Measurements from ENCODE around the gene SYNGR3.

SYNGR3 gene

GRCh38 chr16:1984347-1985225 lies 5.2 kb upstream of the SYNGR3 start:
- Histone ChIP-seq H3K27ac (ENCODE audit: low read depth in 2 of 2, low read length in 2 of 2) (peak overlapping the region; percentile 96 to 98), H3K4me3 (ENCODE audit: low read length in 2 of 2) (peak overlapping the region; percentile 68 to 76), H3K27me3 (ENCODE audit: control insufficient read depth in 2 of 2, insufficient read depth in 2 of 2, low read length in 2 of 2) (peaks cover 10 to 26% of the 10 kb centered on the region in 2 donors), H3K9me3 (ENCODE audit: control insufficient read depth in 2 of 2, low read length in 2 of 2) (no peaks in the 10 kb centered on the region), H3K36me3 (ENCODE audit: control insufficient read depth in 2 of 2, insufficient read depth in 2 of 2, low read length in 2 of 2) (peaks cover 14 to 16% of the 10 kb centered on the region in 2 donors), H3K4me1 (ENCODE audit: control insufficient read depth in 2 of 2, insufficient read depth in 2 of 2, low read length in 2 of 2) (peaks cover 56 to 69% of the 10 kb centered on the region in 2 donors), H3K9ac (ENCODE audit: low read depth in 1 of 2, low read length in 2 of 2) (peak overlapping the region; percentile 79 to 86)

- peaks cover 14 to 16% of the 10 kb centered on the region in 2 donors for H3K36me3 ChIP-seq (ENCODE audit: control insufficient read depth in 2 of 2, insufficient read depth in 2 of 2, low read length in 2 of 2)
- H3K9me3 ChIP-seq (ENCODE audit: control insufficient read depth in 2 of 2, low read length in 2 of 2) = no peaks in the 10 kb centered on the region
- peak overlapping the region; percentile 79 to 86 for H3K9ac ChIP-seq (ENCODE audit: low read depth in 1 of 2, low read length in 2 of 2)
- peak overlapping the region; percentile 96 to 98 for H3K27ac ChIP-seq (ENCODE audit: low read depth in 2 of 2, low read length in 2 of 2)
- H3K4me3 ChIP-seq (ENCODE audit: low read length in 2 of 2) = peak overlapping the region; percentile 68 to 76
- H3K27me3 ChIP-seq (ENCODE audit: control insufficient read depth in 2 of 2, insufficient read depth in 2 of 2, low read length in 2 of 2) = peaks cover 14 to 27% of the 10 kb centered on the region in 2 donors
- H3K4me1 ChIP-seq (ENCODE audit: control insufficient read depth in 2 of 2, insufficient read depth in 2 of 2, low read length in 2 of 2) = peaks cover 53 to 62% of the 10 kb centered on the region in 2 donors
Observed at GRCh38 chr16:1985466-1986150, 4.2 kb upstream of the SYNGR3 start.

- H3K36me3 ChIP-seq (ENCODE audit: control insufficient read depth in 2 of 2, insufficient read depth in 2 of 2, low read length in 2 of 2) = peaks cover 14 to 16% of the 10 kb centered on the region in 2 donors
- H3K27ac ChIP-seq (ENCODE audit: low read depth in 2 of 2, low read length in 2 of 2) = no peak overlapping the region
- peaks cover 52 to 59% of the 10 kb centered on the region in 2 donors for H3K4me1 ChIP-seq (ENCODE audit: control insufficient read depth in 2 of 2, insufficient read depth in 2 of 2, low read length in 2 of 2)
- H3K9me3 ChIP-seq (ENCODE audit: control insufficient read depth in 2 of 2, low read length in 2 of 2) = no peaks in the 10 kb centered on the region
- H3K4me3 ChIP-seq (ENCODE audit: low read length in 2 of 2) = no peak overlapping the region
- H3K27me3 ChIP-seq (ENCODE audit: control insufficient read depth in 2 of 2, insufficient read depth in 2 of 2, low read length in 2 of 2) = peaks cover 20% of the 10 kb centered on the region in 2 donors
- no peak overlapping the region for H3K9ac ChIP-seq (ENCODE audit: low read depth in 1 of 2, low read length in 2 of 2)
Observed at GRCh38 chr16:1987198-1987597, 2.6 kb upstream of the SYNGR3 start.

DNA sequence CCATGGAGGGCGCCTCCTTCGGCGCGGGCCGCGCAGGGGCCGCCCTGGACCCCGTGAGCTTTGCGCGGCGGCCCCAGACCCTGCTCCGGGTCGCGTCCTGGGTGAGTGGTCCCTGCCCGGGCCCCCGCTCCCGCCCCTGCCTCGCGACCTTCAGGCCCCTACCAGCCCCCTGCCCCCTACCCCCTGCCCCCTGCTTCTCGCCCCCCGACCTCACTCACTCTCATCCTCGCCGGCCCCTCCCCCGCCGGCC lies 256 bp downstream of the SYNGR3 start:
- peaks cover 33 to 40% of the 10 kb centered on the region in 2 donors for H3K4me1 ChIP-seq (ENCODE audit: control insufficient read depth in 2 of 2, insufficient read depth in 2 of 2, low read length in 2 of 2)
- H3K36me3 ChIP-seq (ENCODE audit: control insufficient read depth in 2 of 2, insufficient read depth in 2 of 2, low read length in 2 of 2) = peaks cover 14 to 16% of the 10 kb centered on the region in 2 donors
- no peak overlapping the region for H3K27ac ChIP-seq (ENCODE audit: low read depth in 2 of 2, low read length in 2 of 2)
- no peaks in the 10 kb centered on the region for H3K9me3 ChIP-seq (ENCODE audit: control insufficient read depth in 2 of 2, low read length in 2 of 2)
- H3K4me3 ChIP-seq (ENCODE audit: low read length in 2 of 2) = no peak overlapping the region
- H3K9ac ChIP-seq (ENCODE audit: low read depth in 1 of 2, low read length in 2 of 2) = peak overlapping the region in 1 of 2 donors; percentile 75
- peaks cover 20% of the 10 kb centered on the region in 2 donors for H3K27me3 ChIP-seq (ENCODE audit: control insufficient read depth in 2 of 2, insufficient read depth in 2 of 2, low read length in 2 of 2)

DNA sequence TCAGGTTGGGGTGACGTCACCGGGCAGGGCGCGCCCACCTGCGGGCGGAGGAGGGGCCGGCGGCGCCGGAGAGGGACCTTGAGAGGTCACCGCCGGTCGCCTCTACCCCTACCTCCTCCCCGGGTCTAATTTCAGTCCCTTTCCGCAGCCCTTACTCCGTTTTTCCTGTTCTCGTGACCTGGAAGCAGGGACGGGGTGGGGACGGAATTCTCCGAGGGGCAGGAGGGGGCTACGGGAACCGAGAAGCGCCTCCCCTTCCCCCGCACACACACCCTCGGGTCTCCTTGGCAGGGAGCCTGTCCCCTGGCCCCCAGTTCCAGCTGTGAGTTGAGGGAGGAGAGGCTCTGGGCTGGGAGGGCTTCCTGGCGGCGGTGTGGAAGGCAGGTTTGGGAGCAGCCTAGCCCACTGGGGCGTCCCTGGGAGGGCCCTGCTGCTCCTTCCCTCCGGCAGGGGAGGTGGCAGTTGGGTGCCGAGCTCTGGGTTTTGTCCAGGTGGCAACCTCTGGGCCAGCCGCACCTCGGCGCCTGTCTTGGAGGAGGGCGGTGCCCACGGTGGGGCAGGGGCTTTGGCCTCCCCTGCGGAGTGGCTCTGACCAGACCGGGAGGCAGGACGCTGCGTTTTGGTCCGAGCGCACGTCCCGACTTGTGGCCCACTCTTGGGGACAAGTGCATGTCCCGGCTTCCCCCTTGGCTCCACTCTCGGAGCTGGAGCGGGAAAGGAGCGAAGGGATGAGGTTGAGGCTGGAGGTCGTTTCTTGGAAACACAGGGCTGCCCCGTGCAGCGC lies 773 bp downstream of the SYNGR3 start:
- Histone ChIP-seq H3K36me3 (ENCODE audit: control insufficient read depth in 2 of 2, insufficient read depth in 2 of 2, low read length in 2 of 2) (peaks cover 14 to 16% of the 10 kb centered on the region in 2 donors), H3K27ac (ENCODE audit: low read depth in 2 of 2, low read length in 2 of 2) (peak overlapping the region; percentile 4 to 32), H3K9me3 (ENCODE audit: control insufficient read depth in 2 of 2, low read length in 2 of 2) (no peaks in the 10 kb centered on the region), H3K4me3 (ENCODE audit: low read length in 2 of 2) (peak overlapping the region; percentile 45 to 61), H3K4me1 (ENCODE audit: control insufficient read depth in 2 of 2, insufficient read depth in 2 of 2, low read length in 2 of 2) (peaks cover 27 to 35% of the 10 kb centered on the region in 2 donors), H3K9ac (ENCODE audit: low read depth in 1 of 2, low read length in 2 of 2) (peak overlapping the region; percentile 47 to 75), H3K27me3 (ENCODE audit: control insufficient read depth in 2 of 2, insufficient read depth in 2 of 2, low read length in 2 of 2) (peaks cover 20% of the 10 kb centered on the region in 2 donors)

DNA sequence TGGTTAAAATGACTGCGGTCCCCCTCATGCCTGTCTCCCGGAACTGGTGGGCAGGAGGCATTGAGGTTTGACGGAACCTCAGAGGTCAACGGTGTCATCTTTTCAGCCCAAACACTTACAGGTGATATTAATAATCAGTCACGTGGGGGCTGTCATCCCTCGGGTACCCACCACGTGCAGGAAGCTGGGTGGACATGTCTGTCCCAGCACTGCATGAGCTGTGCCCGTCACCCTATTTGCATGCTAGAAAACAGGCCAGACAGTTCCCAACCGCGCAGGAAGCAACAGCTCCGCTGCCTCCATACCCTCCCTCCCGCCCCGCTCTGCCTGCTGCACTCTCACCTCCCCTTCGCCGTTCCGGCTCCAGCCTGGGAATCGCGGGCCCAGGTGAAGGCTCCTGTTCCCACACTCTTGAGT lies 1.4 kb downstream of the SYNGR3 start:
- Histone ChIP-seq H3K27me3 (ENCODE audit: control insufficient read depth in 2 of 2, insufficient read depth in 2 of 2, low read length in 2 of 2) (peaks cover 20% of the 10 kb centered on the region in 2 donors), H3K9ac (ENCODE audit: low read depth in 1 of 2, low read length in 2 of 2) (peak overlapping the region; percentile 47 to 75), H3K27ac (ENCODE audit: low read depth in 2 of 2, low read length in 2 of 2) (peak overlapping the region; percentile 66 to 80), H3K4me3 (ENCODE audit: low read length in 2 of 2) (peak overlapping the region; percentile 59 to 61), H3K4me1 (ENCODE audit: control insufficient read depth in 2 of 2, insufficient read depth in 2 of 2, low read length in 2 of 2) (peaks cover 21 to 29% of the 10 kb centered on the region in 2 donors), H3K9me3 (ENCODE audit: control insufficient read depth in 2 of 2, low read length in 2 of 2) (no peaks in the 10 kb centered on the region), H3K36me3 (ENCODE audit: control insufficient read depth in 2 of 2, insufficient read depth in 2 of 2, low read length in 2 of 2) (peaks cover 10 to 12% of the 10 kb centered on the region in 2 donors)

- Histone ChIP-seq H3K9me3 (ENCODE audit: control insufficient read depth in 2 of 2, low read length in 2 of 2) (no peaks in the 10 kb centered on the region), H3K27me3 (ENCODE audit: control insufficient read depth in 2 of 2, insufficient read depth in 2 of 2, low read length in 2 of 2) (peaks cover 20% of the 10 kb centered on the region in 2 donors), H3K9ac (ENCODE audit: low read depth in 1 of 2, low read length in 2 of 2) (peak overlapping the region; percentile 47 to 71), H3K27ac (ENCODE audit: low read depth in 2 of 2, low read length in 2 of 2) (peak overlapping the region; percentile 66 to 80), H3K4me3 (ENCODE audit: low read length in 2 of 2) (peak overlapping the region; percentile 56 to 59), H3K4me1 (ENCODE audit: control insufficient read depth in 2 of 2, insufficient read depth in 2 of 2, low read length in 2 of 2) (peaks cover 19 to 25% of the 10 kb centered on the region in 2 donors), H3K36me3 (ENCODE audit: control insufficient read depth in 2 of 2, insufficient read depth in 2 of 2, low read length in 2 of 2) (peaks cover 6 to 8% of the 10 kb centered on the region in 2 donors)
Observed at GRCh38 chr16:1991588-1991947, 1.8 kb downstream of the SYNGR3 start.

DNA sequence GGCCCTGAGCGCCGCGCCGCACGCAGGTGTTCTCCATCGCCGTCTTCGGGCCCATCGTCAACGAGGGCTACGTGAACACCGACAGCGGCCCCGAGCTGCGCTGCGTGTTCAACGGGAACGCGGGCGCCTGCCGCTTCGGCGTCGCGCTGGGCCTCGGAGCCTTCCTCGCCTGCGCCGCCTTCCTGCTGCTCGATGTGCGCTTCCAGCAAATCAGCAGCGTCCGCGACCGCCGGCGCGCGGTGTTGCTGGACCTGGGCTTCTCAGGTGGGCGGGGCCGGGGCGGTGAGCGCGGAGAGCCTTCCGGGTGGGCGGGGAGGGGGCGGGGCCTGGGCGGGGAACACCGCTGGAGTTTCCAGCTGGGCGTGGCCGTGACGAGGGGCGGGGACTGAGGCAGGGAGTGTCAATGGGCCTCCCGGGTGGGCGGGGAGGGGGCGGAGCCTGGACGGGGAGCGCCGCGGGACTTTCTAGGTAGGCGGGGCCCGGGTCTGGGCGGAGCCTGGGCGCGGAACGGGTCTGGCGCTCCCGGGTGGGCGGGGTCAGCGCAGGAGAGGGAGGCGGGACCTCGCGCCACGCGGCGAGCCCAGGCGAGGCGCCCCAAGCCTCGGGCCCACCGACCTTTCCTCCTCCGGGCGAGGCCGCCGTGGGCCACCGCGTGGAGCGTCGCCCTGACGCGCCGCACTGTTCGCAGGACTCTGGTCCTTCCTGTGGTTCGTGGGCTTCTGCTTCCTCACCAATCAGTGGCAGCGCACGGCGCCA lies 2.4 kb downstream of the SYNGR3 start:
- H3K4me1 ChIP-seq (ENCODE audit: control insufficient read depth in 2 of 2, insufficient read depth in 2 of 2, low read length in 2 of 2) = peaks cover 22 to 24% of the 10 kb centered on the region in 2 donors
- peaks cover under 1 to 2% of the 10 kb centered on the region in 2 donors for H3K36me3 ChIP-seq (ENCODE audit: control insufficient read depth in 2 of 2, insufficient read depth in 2 of 2, low read length in 2 of 2)
- peaks cover 20% of the 10 kb centered on the region in 2 donors for H3K27me3 ChIP-seq (ENCODE audit: control insufficient read depth in 2 of 2, insufficient read depth in 2 of 2, low read length in 2 of 2)
- H3K27ac ChIP-seq (ENCODE audit: low read depth in 2 of 2, low read length in 2 of 2) = peak overlapping the region; percentile 66 to 80
- peak overlapping the region; percentile 56 to 59 for H3K4me3 ChIP-seq (ENCODE audit: low read length in 2 of 2)
- H3K9ac ChIP-seq (ENCODE audit: low read depth in 1 of 2, low read length in 2 of 2) = peak overlapping the region; percentile 24 to 71
- no peaks in the 10 kb centered on the region for H3K9me3 ChIP-seq (ENCODE audit: control insufficient read depth in 2 of 2, low read length in 2 of 2)

GRCh38 chr16:1992704-1993317 lies 3.0 kb downstream of the SYNGR3 start:
- peaks cover 4 to 5% of the 10 kb centered on the region in 2 donors for H3K36me3 ChIP-seq (ENCODE audit: control insufficient read depth in 2 of 2, insufficient read depth in 2 of 2, low read length in 2 of 2)
- H3K27ac ChIP-seq (ENCODE audit: low read depth in 2 of 2, low read length in 2 of 2) = peak overlapping the region in 1 of 2 donors; percentile 43
- H3K9me3 ChIP-seq (ENCODE audit: control insufficient read depth in 2 of 2, low read length in 2 of 2) = no peaks in the 10 kb centered on the region
- H3K4me3 ChIP-seq (ENCODE audit: low read length in 2 of 2) = no peak overlapping the region
- H3K9ac ChIP-seq (ENCODE audit: low read depth in 1 of 2, low read length in 2 of 2) = no peak overlapping the region
- peaks cover 22 to 26% of the 10 kb centered on the region in 2 donors for H3K4me1 ChIP-seq (ENCODE audit: control insufficient read depth in 2 of 2, insufficient read depth in 2 of 2, low read length in 2 of 2)
- H3K27me3 ChIP-seq (ENCODE audit: control insufficient read depth in 2 of 2, insufficient read depth in 2 of 2, low read length in 2 of 2) = peaks cover 20% of the 10 kb centered on the region in 2 donors
